PC-9 (cell line): ENCODE measurements around the gene EXOSC3. TPM values are rescaled to one million over a fixed set of nuclear protein-coding genes. Genes with fewer than 3 reads are reported as not detected.
A peak's percentile ranks its signal among the peaks of the same experiment; 100 is the strongest.
"Not testable (repeated sequence)": the region's sequence is repeated elsewhere in the genome, so short reads cannot be mapped to it uniquely, and the experiment has no call there.

Source experiments
- BruUV-seq: library from RNA; stranded (reverse); fragments of 400-500 nt; replicated peaks from 2 replicates; lab custom pipeline; 2021; lab: Mats Ljungman, UMichigan
- CTCF ChIA-PET: fragments of 300-600 bp; sonication (Branson Sonifier 250); formaldehyde crosslinking; loops from one replicate; lab custom pipeline; 2022; ENCODE audit warnings: antibody characterized with exemption; lab: Charles Lee
- POLR2A ChIA-PET: fragments of 300-600 bp; sonication (Branson Sonifier 250); formaldehyde crosslinking; loops from one replicate; lab custom pipeline; 2022; ENCODE audit warnings: antibody characterized with exemption; ENCODE audit not compliant: unreplicated experiment; lab: Charles Lee
- DNase-seq, 2 experiments: peaks; one replicate each; pipeline versions ENCODE4 v3.0.0 to v3.0.0-alpha.2; 2015 to 2022; ENCODE audit warnings: mixed read lengths in 1 of 2
- H2AFZ ChIP-seq: fragments of 200-600 bp; sonication (generic); 2 replicates; pipeline ENCODE4 v1.8.1; 2017; ENCODE audit warnings: antibody characterized with exemption
- H3F3A ChIP-seq: fragments of 200-600 bp; sonication (generic); 2 replicates; pipeline ENCODE4 v1.8.1; 2017; ENCODE audit warnings: antibody characterized with exemption, mild to moderate bottlenecking, low read depth; ENCODE audit not compliant: insufficient read depth
- H3K27ac ChIP-seq: fragments of 200-600 bp; sonication (generic); 2 replicates; pipeline ENCODE4 v1.6.1; 2016; ENCODE audit warnings: mixed run types
- H3K27me3 ChIP-seq: fragments of 200-600 bp; sonication (generic); 2 replicates; pipeline ENCODE4 v1.6.1; 2016; ENCODE audit warnings: low read depth, mixed run types; ENCODE audit not compliant: insufficient read depth
- H3K36me3 ChIP-seq: fragments of 200-600 bp; sonication (generic); 2 replicates; pipeline ENCODE4 v1.6.1; 2016; ENCODE audit warnings: low read depth, mixed run types
- H3K4me1 ChIP-seq: fragments of 200-600 bp; sonication (generic); replicated peaks from 2 replicates; pipeline ENCODE4 v1.6.1; 2016; ENCODE audit warnings: mixed run types; ENCODE audit not compliant: insufficient read depth
- H3K4me2 ChIP-seq: fragments of 200-600 bp; sonication (generic); 2 replicates; pipeline ENCODE4 v1.6.1; 2017; ENCODE audit warnings: mixed run types
- H3K4me3 ChIP-seq: fragments of 200-600 bp; sonication (generic); 2 replicates; pipeline ENCODE4 v1.6.1; 2016; ENCODE audit warnings: mixed run types
- H3K79me2 ChIP-seq: fragments of 200-600 bp; sonication (generic); 2 replicates; pipeline ENCODE4 v1.6.1; 2017; ENCODE audit warnings: low read depth, mixed run types
- H3K9me2 ChIP-seq: fragments of 200-600 bp; sonication (generic); 2 replicates; pipeline ENCODE4 v1.8.1; 2017; ENCODE audit warnings: mild to moderate bottlenecking; ENCODE audit not compliant: insufficient read depth
- H3K9me3 ChIP-seq: fragments of 200-600 bp; sonication (generic); 2 replicates; pipeline ENCODE4 v1.8.1; 2016; ENCODE audit warnings: low read depth; ENCODE audit not compliant: insufficient read depth
- H4K20me1 ChIP-seq: fragments of 200-600 bp; sonication (generic); 2 replicates; pipeline ENCODE4 v1.8.1; 2017; ENCODE audit not compliant: insufficient read depth
- EZH2 ChIP-seq: fragments of 200-600 bp; sonication (generic); IDR thresholded peaks from 2 replicates; pipeline ENCODE4 v1.8.0; 2017; ENCODE audit warnings: antibody characterized with exemption, low read depth
- intact Hi-C: fragments of 100-400 bp; cut with micrococcal nuclease; formaldehyde crosslinking; loops from one replicate; pipeline ENCODE4 v1.10.0; 2022; ENCODE audit not compliant: unreplicated experiment
- total RNA-seq: library from RNA; stranded (reverse); gene quantifications from 2 replicates; pipeline ENCODE4 v1.2.3, GENCODE V29; 2021
- TF ChIP-seq, protein P1 (sequence below): fragments of 200-600 bp; sonication (generic); conservative IDR thresholded peaks from 2 replicates; pipeline ENCODE4 v1.6.1; 2017; ENCODE audit warnings: mixed run types, antibody characterized with exemption, mild to moderate bottlenecking, moderate library complexity

EXOSC3 gene
- total RNA-seq, 1 experiment from 2014 or later, result 24.7 TPM

GRCh38 chr9:37752642-37753488 is 32.0 kb downstream of the EXOSC3 start:
- peak overlapping the region; percentile 96 for H2AFZ ChIP-seq
- H3K27me3 ChIP-seq, result no peaks in the 10 kb centered on the region
- DNase-seq, result no peak
- 0 out of 2 replicates have a peak, but pooled peaks cover 6% of the 10 kb centered on the region for H3K4me1 ChIP-seq
- 0 out of 2 replicates have a peak, but pooled peaks cover 4% of the 10 kb centered on the region for H3K79me2 ChIP-seq
- H3K9me2 ChIP-seq, result no peaks in the 10 kb centered on the region
- H3K4me2 ChIP-seq, result peak overlapping the region; percentile 82
- CTCF ChIA-PET, result no interaction called here
- H3K9me3 ChIP-seq, result no peaks in the 10 kb centered on the region
- intact Hi-C loops, result no loop called here
- H3K27ac ChIP-seq, result no peak overlapping the region
- H3K4me3 ChIP-seq, result peak overlapping the region; percentile 96; the same call in 1 of the 2 replicates
- no peaks in the 10 kb centered on the region for H4K20me1 ChIP-seq
- no peaks in the 10 kb centered on the region for H3F3A ChIP-seq
- H3K36me3 ChIP-seq, result no peaks in the 10 kb centered on the region
- POLR2A ChIA-PET, result no interaction called here
- no peak for TF ChIP-seq EZH2
- TF ChIP-seq, protein P1, sequence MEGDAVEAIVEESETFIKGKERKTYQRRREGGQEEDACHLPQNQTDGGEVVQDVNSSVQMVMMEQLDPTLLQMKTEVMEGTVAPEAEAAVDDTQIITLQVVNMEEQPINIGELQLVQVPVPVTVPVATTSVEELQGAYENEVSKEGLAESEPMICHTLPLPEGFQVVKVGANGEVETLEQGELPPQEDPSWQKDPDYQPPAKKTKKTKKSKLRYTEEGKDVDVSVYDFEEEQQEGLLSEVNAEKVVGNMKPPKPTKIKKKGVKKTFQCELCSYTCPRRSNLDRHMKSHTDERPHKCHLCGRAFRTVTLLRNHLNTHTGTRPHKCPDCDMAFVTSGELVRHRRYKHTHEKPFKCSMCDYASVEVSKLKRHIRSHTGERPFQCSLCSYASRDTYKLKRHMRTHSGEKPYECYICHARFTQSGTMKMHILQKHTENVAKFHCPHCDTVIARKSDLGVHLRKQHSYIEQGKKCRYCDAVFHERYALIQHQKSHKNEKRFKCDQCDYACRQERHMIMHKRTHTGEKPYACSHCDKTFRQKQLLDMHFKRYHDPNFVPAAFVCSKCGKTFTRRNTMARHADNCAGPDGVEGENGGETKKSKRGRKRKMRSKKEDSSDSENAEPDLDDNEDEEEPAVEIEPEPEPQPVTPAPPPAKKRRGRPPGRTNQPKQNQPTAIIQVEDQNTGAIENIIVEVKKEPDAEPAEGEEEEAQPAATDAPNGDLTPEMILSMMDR, result no peak
- no TSS peak for BruUV-seq

- H4K20me1 ChIP-seq, CTCF ChIA-PET, DNase-seq, H3K36me3 ChIP-seq, H3K4me3 ChIP-seq, H2AFZ ChIP-seq, H3K9me3 ChIP-seq, H3K4me1 ChIP-seq, H3F3A ChIP-seq, H3K4me2 ChIP-seq, H3K9me2 ChIP-seq, H3K79me2 ChIP-seq, BruUV-seq, H3K27ac ChIP-seq, intact Hi-C loops, H3K27me3 ChIP-seq: not testable (repeated sequence)
- POLR2A ChIA-PET, result interaction anchor here (0.6 kb wide), 2 partner anchors 287 to 349 kb away, joined by 8 to 17 read pairs; partner anchors contain the start of gene ZBTB5
These were observed 32.8 kb downstream of the EXOSC3 start for GRCh38 chr9:37752112-37752511.

DNA sequence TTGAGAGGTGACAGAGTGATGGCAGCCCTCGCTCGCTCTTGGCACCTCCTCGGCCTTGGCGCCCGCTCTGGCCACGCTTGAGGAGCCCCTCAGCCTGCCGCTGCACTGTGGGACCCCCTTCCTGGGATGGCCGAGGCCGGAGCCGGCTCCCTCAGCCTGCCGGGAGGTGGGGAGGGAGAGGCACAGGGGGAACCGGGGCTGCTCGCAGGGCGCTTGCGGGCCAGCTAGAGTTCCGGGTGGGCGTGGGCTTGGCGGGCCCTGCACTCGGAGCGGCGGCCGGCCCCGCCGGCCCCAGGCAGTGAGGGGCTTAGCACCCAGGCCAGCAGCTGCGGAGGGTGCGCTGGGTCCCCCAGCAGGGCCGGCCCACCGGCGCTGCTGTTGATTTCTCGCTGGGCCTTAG is 33.2 kb downstream of the EXOSC3 start:
- H4K20me1 ChIP-seq, H3K36me3 ChIP-seq, H3K27me3 ChIP-seq, H3K79me2 ChIP-seq, DNase-seq, H3K9me2 ChIP-seq, H3F3A ChIP-seq, H3K4me2 ChIP-seq, H3K9me3 ChIP-seq, H3K4me3 ChIP-seq, CTCF ChIA-PET, H2AFZ ChIP-seq, H3K4me1 ChIP-seq, H3K27ac ChIP-seq, BruUV-seq, intact Hi-C loops: not testable (repeated sequence)
- POLR2A ChIA-PET, result interaction anchor here (0.6 kb wide), 2 partner anchors 286 to 349 kb away, joined by 8 to 17 read pairs; partner anchors contain the start of gene ZBTB5

DNA sequence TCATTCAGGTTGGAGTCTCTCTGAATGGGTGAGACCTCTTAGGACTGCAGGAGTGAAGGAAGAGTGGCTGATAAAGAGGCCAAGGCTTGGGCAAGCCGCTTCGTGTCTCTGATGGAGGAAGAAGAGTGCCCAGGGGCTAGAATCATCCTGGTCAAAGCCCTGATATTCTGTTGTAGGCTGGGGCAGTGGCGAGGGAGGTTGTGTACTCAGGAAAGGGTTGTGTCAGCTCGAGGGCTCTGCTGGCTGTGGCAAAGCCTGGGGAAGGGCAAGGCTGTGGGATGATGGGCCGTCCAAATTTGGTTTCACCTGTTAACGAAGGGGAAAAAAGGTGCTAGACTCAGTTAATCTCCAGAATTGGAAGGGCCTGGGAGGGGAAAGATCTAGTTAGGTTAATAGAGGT is 33.7 kb downstream of the EXOSC3 start:
- TF ChIP-seq, protein P1, result no peak
- ChIA-PET POLR2A (no interaction called here), CTCF (interaction anchor here (0.6 kb wide), 1 partner anchor 313 kb away, joined by 9 read pairs; no protein-coding TSS in a partner anchor)
- Histone ChIP-seq H3K4me2 (no peak overlapping the region), H3K27ac (no peak overlapping the region), H3K4me3 (no peak overlapping the region), H3K9me3 (no peaks in the 10 kb centered on the region), H3F3A (no peaks in the 10 kb centered on the region), H2AFZ (no peak overlapping the region), H3K9me2 (no peaks in the 10 kb centered on the region), H3K27me3 (no peaks in the 10 kb centered on the region), H3K79me2 (0 out of 2 replicates have a peak, but pooled peaks cover 4% of the 10 kb centered on the region), H3K4me1 (0 out of 2 replicates have a peak, but pooled peaks cover 6% of the 10 kb centered on the region), H4K20me1 (no peaks in the 10 kb centered on the region), H3K36me3 (no peaks in the 10 kb centered on the region)
- DNase-seq, result no peak
- intact Hi-C loops, result no loop called here
- BruUV-seq, result no TSS peak
